ENCODE measurements around the gene FBXO40.

Gene FBXO40

DNA sequence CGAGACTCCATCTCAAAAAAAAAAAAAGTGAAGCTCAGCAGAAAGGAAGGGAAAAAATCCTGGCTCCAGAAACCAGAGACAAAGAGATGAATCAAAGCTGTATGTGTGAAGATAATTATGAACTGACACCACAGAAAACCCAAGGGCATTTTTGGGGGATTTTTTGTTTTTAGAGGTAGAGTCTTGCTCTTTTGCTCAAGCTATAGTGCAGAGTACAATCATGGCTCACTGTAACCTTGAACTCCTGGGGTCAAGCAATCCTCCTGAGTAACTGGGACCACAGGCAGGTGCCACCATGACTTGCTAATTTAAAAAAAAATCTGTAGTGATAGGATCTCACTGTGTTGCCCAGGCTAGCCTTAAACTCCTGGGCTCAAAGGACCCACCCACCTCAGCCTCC, 44.7 kb downstream of the FBXO40 start:
- H3K36me3 ChIP-seq (ENCODE audit: insufficient read depth, insufficient read length, low read length) = no peaks in the 10 kb centered on the region
- H3K4me3 ChIP-seq (ENCODE audit: insufficient read length, low read depth) = no peak overlapping the region
- H3K9ac ChIP-seq (ENCODE audit: insufficient read length, low read depth) = no peak overlapping the region
- H3K9me3 ChIP-seq (ENCODE audit: insufficient read depth, low read length) = no peaks in the 10 kb centered on the region
- H3K4me1 ChIP-seq (ENCODE audit: insufficient read depth, insufficient read length) = no peaks in the 10 kb centered on the region
- TF ChIP-seq SUZ12 (IDR thresholded peaks at IDR 0.05; ENCODE audit: extremely low read depth, insufficient read depth, insufficient read length) (no peak), ZNF274 (IDR thresholded peaks at IDR 0.05; ENCODE audit: low read depth, low read length) (no peak), YY1 (IDR thresholded peaks at IDR 0.05; ENCODE audit: insufficient read depth, insufficient read length) (no peak)
- no peak for DNase-seq (ENCODE audit: low read depth, low spot score)
- no peaks in the 10 kb centered on the region for H3K27me3 ChIP-seq (ENCODE audit: insufficient read depth, insufficient read length)

- no peaks in the 10 kb centered on the region for H3K9me3 ChIP-seq (ENCODE audit: insufficient read depth, low read length)
- H3K4me1 ChIP-seq (ENCODE audit: insufficient read depth, insufficient read length) = no peaks in the 10 kb centered on the region
- no peak overlapping the region for H3K9ac ChIP-seq (ENCODE audit: insufficient read length, low read depth)
- H3K4me3 ChIP-seq (ENCODE audit: insufficient read length, low read depth) = no peak overlapping the region
- no peak for DNase-seq (ENCODE audit: low read depth, low spot score)
- no peaks in the 10 kb centered on the region for H3K27me3 ChIP-seq (ENCODE audit: insufficient read depth, insufficient read length)
- no peaks in the 10 kb centered on the region for H3K36me3 ChIP-seq (ENCODE audit: insufficient read depth, insufficient read length, low read length)
- TF ChIP-seq YY1 (IDR thresholded peaks at IDR 0.05; ENCODE audit: insufficient read depth, insufficient read length) (no peak), ZNF274 (IDR thresholded peaks at IDR 0.05; ENCODE audit: low read depth, low read length) (no peak), SUZ12 (IDR thresholded peaks at IDR 0.05; ENCODE audit: extremely low read depth, insufficient read depth, insufficient read length) (no peak)
These were observed 47.9 kb downstream of the FBXO40 start for GRCh38 chr3:121641127-121641526.

DNA sequence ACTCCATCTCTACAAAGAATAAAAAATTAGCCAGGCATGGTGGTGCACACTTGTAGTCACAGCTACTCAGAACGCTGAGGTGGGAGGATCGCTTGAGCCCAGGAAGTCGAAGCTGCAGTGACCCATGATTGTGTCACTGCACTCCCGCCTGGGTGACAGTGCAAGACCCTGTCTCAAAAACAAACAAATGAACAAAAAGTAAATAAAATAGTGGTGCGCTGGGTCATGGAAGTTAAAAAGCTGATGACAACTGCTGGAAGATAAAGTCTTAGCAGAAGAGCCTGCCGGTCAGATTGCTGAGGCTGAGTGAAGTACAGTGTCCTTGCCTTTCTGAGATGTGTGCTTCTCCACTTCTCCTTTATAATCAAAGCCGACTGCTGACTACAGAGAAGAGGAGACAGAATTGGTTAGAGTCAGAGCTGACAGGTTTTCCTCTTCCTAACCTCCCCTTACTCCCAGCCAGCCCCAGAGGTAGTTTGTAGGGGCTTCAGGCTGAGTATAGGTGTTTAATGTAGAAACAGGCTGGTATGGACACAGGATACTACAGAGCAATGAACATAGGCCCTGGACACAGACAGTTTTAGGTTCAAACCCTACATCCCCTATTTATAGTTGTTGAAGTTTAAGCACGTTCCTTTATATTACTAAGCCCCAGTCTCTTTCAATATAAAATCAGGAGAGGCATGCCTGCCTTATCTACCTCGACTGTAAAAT, 49.6 kb downstream of the FBXO40 start:
- Histone ChIP-seq H3K9me3 (ENCODE audit: insufficient read depth, low read length) (no peaks in the 10 kb centered on the region), H3K9ac (ENCODE audit: insufficient read length, low read depth) (no peak overlapping the region), H3K36me3 (ENCODE audit: insufficient read depth, insufficient read length, low read length) (no peaks in the 10 kb centered on the region), H3K27me3 (ENCODE audit: insufficient read depth, insufficient read length) (no peaks in the 10 kb centered on the region), H3K4me3 (ENCODE audit: insufficient read length, low read depth) (no peak overlapping the region), H3K4me1 (ENCODE audit: insufficient read depth, insufficient read length) (no peaks in the 10 kb centered on the region)
- no peak for DNase-seq (ENCODE audit: low read depth, low spot score)
- TF ChIP-seq SUZ12 (IDR thresholded peaks at IDR 0.05; ENCODE audit: extremely low read depth, insufficient read depth, insufficient read length) (no peak), ZNF274 (IDR thresholded peaks at IDR 0.05; ENCODE audit: low read depth, low read length) (no peak), YY1 (IDR thresholded peaks at IDR 0.05; ENCODE audit: insufficient read depth, insufficient read length) (no peak)

DNA sequence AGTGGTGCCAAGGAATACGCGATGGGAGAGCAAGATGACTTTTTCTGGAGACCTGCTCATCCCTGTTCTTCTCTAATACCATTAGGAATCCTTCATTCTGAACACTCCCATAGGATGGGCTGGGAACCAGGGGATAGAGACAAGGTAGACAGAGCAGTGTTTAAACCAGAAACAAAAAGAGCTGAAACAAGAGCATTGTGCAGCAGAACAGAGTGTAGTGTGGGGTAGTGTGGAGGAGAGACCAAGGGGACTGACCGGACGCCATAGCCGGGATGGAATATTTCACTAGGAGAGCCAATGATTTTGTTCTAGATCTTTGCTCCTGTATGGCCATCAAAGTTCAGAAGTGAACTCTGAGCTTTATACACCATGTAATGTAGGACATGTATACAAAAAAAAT, 51.9 kb downstream of the FBXO40 start:
- Histone ChIP-seq H3K4me3 (ENCODE audit: insufficient read length, low read depth) (no peak overlapping the region), H3K4me1 (ENCODE audit: insufficient read depth, insufficient read length) (no peaks in the 10 kb centered on the region), H3K36me3 (ENCODE audit: insufficient read depth, insufficient read length, low read length) (no peaks in the 10 kb centered on the region), H3K9ac (ENCODE audit: insufficient read length, low read depth) (no peak overlapping the region), H3K9me3 (ENCODE audit: insufficient read depth, low read length) (peaks cover 6% of the 10 kb centered on the region; the same call in 1 of the 2 replicates), H3K27me3 (ENCODE audit: insufficient read depth, insufficient read length) (no peaks in the 10 kb centered on the region)
- no peak for DNase-seq (ENCODE audit: low read depth, low spot score)
- TF ChIP-seq YY1 (IDR thresholded peaks at IDR 0.05; ENCODE audit: insufficient read depth, insufficient read length) (no peak), SUZ12 (IDR thresholded peaks at IDR 0.05; ENCODE audit: extremely low read depth, insufficient read depth, insufficient read length) (no peak), ZNF274 (IDR thresholded peaks at IDR 0.05; ENCODE audit: low read depth, low read length) (no peak)

DNA sequence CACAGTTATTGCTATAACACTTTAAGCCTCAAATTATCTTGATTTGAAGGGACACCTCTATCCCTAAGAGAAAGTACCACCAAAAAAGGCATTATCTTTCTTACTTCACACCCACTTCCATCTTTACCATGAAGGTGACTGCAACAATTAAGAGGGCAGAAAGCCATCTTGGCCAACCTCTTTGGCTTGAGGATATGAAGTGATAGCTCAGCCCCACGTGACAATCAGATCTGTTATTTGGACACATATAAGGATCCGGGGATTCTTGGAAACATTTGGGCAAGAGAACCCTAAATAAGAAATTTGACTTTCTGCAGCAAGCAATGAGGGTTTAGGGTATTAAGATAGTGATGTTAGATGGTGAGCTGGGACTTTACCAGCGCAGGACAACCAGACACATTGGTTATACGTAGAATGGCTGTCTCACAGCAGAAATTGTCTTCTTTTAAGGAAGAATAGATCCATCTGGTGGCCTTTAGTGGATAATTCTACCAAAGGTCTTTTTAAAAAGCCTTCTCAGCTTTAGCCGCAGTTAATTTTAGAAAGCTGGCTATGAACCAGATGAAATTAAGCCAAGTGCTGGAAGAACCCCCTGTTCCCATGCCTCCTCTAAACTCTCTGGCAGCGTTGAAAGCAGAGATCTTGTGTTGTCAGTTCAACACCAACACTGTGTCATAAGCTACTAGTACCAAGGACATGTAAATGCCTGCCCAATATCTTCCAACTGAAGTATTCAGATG, 55.2 kb downstream of the FBXO40 start:
- no peaks in the 10 kb centered on the region for H3K36me3 ChIP-seq (ENCODE audit: insufficient read depth, insufficient read length, low read length)
- H3K9ac ChIP-seq (ENCODE audit: insufficient read length, low read depth) = no peak overlapping the region
- no peaks in the 10 kb centered on the region for H3K27me3 ChIP-seq (ENCODE audit: insufficient read depth, insufficient read length)
- H3K9me3 ChIP-seq (ENCODE audit: insufficient read depth, low read length) = peaks cover 7% of the 10 kb centered on the region; the same call in 1 of the 2 replicates
- no peak for TF ChIP-seq SUZ12 (IDR thresholded peaks at IDR 0.05; ENCODE audit: extremely low read depth, insufficient read depth, insufficient read length)
- H3K4me3 ChIP-seq (ENCODE audit: insufficient read length, low read depth) = no peak overlapping the region
- DNase-seq (ENCODE audit: low read depth, low spot score) = no peak
- no peaks in the 10 kb centered on the region for H3K4me1 ChIP-seq (ENCODE audit: insufficient read depth, insufficient read length)

DNA sequence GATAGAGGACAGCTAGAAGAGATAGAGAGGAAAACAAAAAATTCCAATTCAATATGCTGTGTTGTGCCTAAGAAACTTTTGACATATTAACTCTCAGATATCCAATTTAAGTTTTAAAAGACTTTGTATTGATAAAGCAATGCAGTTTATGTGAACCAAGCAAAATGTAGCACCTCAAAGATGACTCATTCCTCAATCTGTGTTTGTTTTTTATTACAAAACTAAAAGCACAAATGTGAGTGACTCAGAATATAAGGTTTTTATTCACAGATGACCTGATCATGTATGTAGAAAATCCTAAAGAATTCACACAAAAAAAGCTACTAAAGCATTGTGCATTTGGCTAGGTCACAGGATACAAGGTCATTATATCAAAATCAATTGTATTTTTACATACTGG, 56.5 kb downstream of the FBXO40 start:
- no peak for TF ChIP-seq ZNF274 (IDR thresholded peaks at IDR 0.05; ENCODE audit: low read depth, low read length)
- no peak for TF ChIP-seq YY1 (IDR thresholded peaks at IDR 0.05; ENCODE audit: insufficient read depth, insufficient read length)
- TF ChIP-seq SUZ12 (IDR thresholded peaks at IDR 0.05; ENCODE audit: extremely low read depth, insufficient read depth, insufficient read length) = no peak
- H3K9me3 ChIP-seq (ENCODE audit: insufficient read depth, low read length) = peaks cover 7% of the 10 kb centered on the region; the same call in 1 of the 2 replicates
- H3K4me3 ChIP-seq (ENCODE audit: insufficient read length, low read depth) = no peak overlapping the region
- H3K4me1 ChIP-seq (ENCODE audit: insufficient read depth, insufficient read length) = no peaks in the 10 kb centered on the region
- H3K9ac ChIP-seq (ENCODE audit: insufficient read length, low read depth) = no peak overlapping the region
- H3K36me3 ChIP-seq (ENCODE audit: insufficient read depth, insufficient read length, low read length) = no peaks in the 10 kb centered on the region
- DNase-seq (ENCODE audit: low read depth, low spot score) = no peak
- no peaks in the 10 kb centered on the region for H3K27me3 ChIP-seq (ENCODE audit: insufficient read depth, insufficient read length)

DNA sequence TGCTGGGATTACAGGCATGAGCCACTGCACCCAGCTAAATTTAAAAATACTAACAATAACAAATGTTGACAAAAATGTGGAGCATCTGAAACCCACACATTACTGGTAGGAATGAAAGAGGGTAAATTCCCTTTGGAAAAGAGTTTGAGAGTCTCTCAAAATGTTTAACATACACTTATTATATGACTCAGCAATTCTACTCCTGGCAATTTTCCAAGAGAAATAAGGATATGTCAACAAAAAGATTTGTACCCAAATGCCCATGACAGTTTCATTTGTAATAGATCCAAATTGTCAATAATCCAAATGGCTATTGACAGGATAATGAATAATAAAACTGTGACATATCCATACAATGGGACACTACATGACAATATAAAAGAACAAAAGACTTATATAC, 58.5 kb downstream of the FBXO40 start:
- no peak for DNase-seq (ENCODE audit: low read depth, low spot score)
- Histone ChIP-seq H3K4me1 (ENCODE audit: insufficient read depth, insufficient read length) (no peaks in the 10 kb centered on the region), H3K9me3 (ENCODE audit: insufficient read depth, low read length) (peaks cover 7% of the 10 kb centered on the region; the same call in 1 of the 2 replicates), H3K36me3 (ENCODE audit: insufficient read depth, insufficient read length, low read length) (no peaks in the 10 kb centered on the region), H3K27me3 (ENCODE audit: insufficient read depth, insufficient read length) (no peaks in the 10 kb centered on the region), H3K4me3 (ENCODE audit: insufficient read length, low read depth) (no peak overlapping the region), H3K9ac (ENCODE audit: insufficient read length, low read depth) (no peak overlapping the region)
- TF ChIP-seq YY1 (IDR thresholded peaks at IDR 0.05; ENCODE audit: insufficient read depth, insufficient read length) = no peak
- TF ChIP-seq SUZ12 (IDR thresholded peaks at IDR 0.05; ENCODE audit: extremely low read depth, insufficient read depth, insufficient read length) = no peak
- no peak for TF ChIP-seq ZNF274 (IDR thresholded peaks at IDR 0.05; ENCODE audit: low read depth, low read length)

All from NT2/D1 (cell line).